ENCODE data around the gene PMVK. TPM values are rescaled to one million over a fixed set of nuclear protein-coding genes. Genes with fewer than 3 reads are reported as not detected.

The PMVK gene
- total RNA-seq, 1 donor from 2014 or later, result 29.5 TPM

GRCh38 chr1:154948079-154948478 lies 11.6 kb upstream of the PMVK start:
- Mint-ChIP-seq H3K27ac (ENCODE audit: unreplicated experiment) (no peak overlapping the region), H3K9me3 (ENCODE audit: unreplicated experiment) (no peaks in the 10 kb centered on the region), H3K4me1 (ENCODE audit: unreplicated experiment) (peaks cover 13% of the 10 kb centered on the region), H3K36me3 (ENCODE audit: unreplicated experiment) (peaks cover 16% of the 10 kb centered on the region), H3K4me3 (ENCODE audit: unreplicated experiment) (no peak overlapping the region), H3K27me3 (ENCODE audit: unreplicated experiment) (no peaks in the 10 kb centered on the region)
- no peak for TF ChIP-seq CTCF (IDR thresholded peaks at IDR 0.05)
- no peak for DNase-seq (ENCODE audit: extremely low spot score, unreplicated experiment)

- DNase-seq (ENCODE audit: extremely low spot score, unreplicated experiment), result no peak
- Mint-ChIP-seq H3K27me3 (ENCODE audit: unreplicated experiment) (no peaks in the 10 kb centered on the region), H3K4me1 (ENCODE audit: unreplicated experiment) (no peaks in the 10 kb centered on the region), H3K4me3 (ENCODE audit: unreplicated experiment) (no peak overlapping the region), H3K36me3 (ENCODE audit: unreplicated experiment) (peaks cover 14% of the 10 kb centered on the region), H3K27ac (ENCODE audit: unreplicated experiment) (no peak overlapping the region), H3K9me3 (ENCODE audit: unreplicated experiment) (no peaks in the 10 kb centered on the region)
- TF ChIP-seq CTCF (IDR thresholded peaks at IDR 0.05), result no peak
Measured at GRCh38 chr1:154945962-154946850, 9.7 kb upstream of the PMVK start.

GRCh38 chr1:154945160-154945961 lies 8.8 kb upstream of the PMVK start:
- no peak overlapping the region for H3K27ac Mint-ChIP-seq (ENCODE audit: unreplicated experiment)
- H3K36me3 Mint-ChIP-seq (ENCODE audit: unreplicated experiment), result peaks cover 9% of the 10 kb centered on the region
- no peaks in the 10 kb centered on the region for H3K27me3 Mint-ChIP-seq (ENCODE audit: unreplicated experiment)
- no peak for DNase-seq (ENCODE audit: extremely low spot score, unreplicated experiment)
- TF ChIP-seq CTCF (IDR thresholded peaks at IDR 0.05), result no peak
- H3K9me3 Mint-ChIP-seq (ENCODE audit: unreplicated experiment), result no peaks in the 10 kb centered on the region
- H3K4me1 Mint-ChIP-seq (ENCODE audit: unreplicated experiment), result no peaks in the 10 kb centered on the region
- no peak overlapping the region for H3K4me3 Mint-ChIP-seq (ENCODE audit: unreplicated experiment)

- Mint-ChIP-seq H3K36me3 (ENCODE audit: unreplicated experiment) (peaks cover 9% of the 10 kb centered on the region), H3K27ac (ENCODE audit: unreplicated experiment) (no peak overlapping the region), H3K4me3 (ENCODE audit: unreplicated experiment) (no peak overlapping the region), H3K9me3 (ENCODE audit: unreplicated experiment) (no peaks in the 10 kb centered on the region), H3K4me1 (ENCODE audit: unreplicated experiment) (no peaks in the 10 kb centered on the region), H3K27me3 (ENCODE audit: unreplicated experiment) (no peaks in the 10 kb centered on the region)
- no peak for TF ChIP-seq CTCF (IDR thresholded peaks at IDR 0.05)
- DNase-seq (ENCODE audit: extremely low spot score, unreplicated experiment), result no peak
Measured at GRCh38 chr1:154944401-154945159, 8.1 kb upstream of the PMVK start.
